Measurements from ENCODE around the gene NKAIN2.
"Not testable (repeated sequence)": the region's sequence is repeated elsewhere in the genome, so short reads cannot be mapped to it uniquely, and the experiment has no call there.

Gene NKAIN2

DNA sequence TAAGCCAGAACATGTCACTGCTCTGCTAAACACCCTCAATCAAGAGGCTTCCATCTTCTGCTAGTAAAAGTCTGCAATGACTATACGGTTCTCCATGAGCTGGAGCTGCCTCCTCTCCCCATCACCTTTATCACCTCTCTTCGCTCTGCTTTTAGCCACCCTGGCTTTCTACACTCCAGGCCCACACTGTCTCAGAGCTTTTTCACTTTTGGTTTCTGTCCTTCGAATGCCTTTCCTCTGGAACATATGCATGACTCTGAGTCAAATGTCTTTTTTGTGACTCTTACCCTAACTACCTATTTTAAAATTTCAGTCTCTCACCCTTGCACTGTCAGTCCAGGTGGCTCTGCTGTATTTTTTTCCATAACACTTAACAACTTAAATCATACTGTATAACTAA lies 633.1 kb downstream of the NKAIN2 start:
- DNase-seq (ENCODE audit: low read depth): no peak

DNA sequence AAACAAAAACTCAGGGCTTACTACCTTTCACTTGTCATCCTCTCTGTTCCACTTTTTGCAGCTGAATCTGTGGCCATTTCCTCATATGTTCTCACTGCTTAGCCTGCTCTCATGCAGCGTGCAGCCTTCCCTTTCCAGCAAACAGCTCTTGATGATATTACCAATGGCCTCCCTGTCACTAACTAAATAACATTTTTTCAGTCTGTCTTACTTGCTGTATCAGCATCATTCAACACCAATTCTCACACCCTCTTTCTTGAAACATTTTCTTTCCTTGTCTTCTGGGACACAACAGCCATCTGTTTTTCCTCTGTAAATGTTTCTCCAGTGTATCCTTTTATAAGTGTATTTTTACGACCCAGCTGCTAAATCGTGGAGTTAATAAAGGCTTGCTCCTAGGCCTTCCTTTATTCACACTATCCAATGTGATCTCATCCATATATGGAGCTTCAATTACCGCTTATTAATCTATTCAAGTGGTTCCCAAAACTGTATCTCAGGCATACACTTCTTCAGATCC lies 634.9 kb downstream of the NKAIN2 start:
- DNase-seq (ENCODE audit: low read depth): no peak

DNA sequence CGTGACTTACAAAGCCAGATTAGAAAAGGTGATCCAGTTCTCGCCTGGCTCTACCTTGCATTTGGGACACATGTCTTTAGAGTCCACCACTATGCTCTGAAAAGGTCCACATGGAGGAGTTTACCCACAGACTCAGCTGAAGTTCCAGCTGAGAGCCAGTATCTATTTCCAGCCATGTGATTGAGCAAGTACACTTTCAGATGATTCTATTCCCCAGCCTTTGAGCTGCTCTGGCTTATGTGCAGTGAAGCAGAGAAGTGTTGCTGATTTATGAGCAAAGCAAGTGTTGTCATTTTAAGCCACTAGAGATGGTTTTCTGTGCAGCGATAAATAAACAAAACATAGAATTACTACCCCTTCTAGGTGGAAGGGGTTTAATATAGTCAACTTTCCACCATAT lies 637.8 kb downstream of the NKAIN2 start:
- no peak for DNase-seq (ENCODE audit: low read depth)

DNA sequence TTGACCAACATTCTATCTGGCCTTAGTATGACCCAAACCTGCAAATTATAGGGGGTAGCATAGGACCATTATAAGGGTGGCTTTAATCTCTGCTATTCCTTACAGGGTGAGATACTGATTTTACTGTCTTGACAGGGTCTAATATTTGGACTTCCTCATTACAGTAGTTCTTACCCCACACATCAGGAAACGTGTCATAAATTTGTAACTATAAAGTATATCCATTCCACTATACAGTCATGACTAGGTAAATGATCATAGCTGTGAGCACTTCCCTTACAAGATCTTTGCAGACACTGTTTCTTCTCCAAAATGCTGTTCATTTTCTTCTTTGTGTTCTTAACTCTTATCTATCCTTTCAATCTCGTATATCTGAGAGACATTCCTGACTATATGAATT lies 639.9 kb downstream of the NKAIN2 start:
- DNase-seq (ENCODE audit: low read depth): no peak

DNA sequence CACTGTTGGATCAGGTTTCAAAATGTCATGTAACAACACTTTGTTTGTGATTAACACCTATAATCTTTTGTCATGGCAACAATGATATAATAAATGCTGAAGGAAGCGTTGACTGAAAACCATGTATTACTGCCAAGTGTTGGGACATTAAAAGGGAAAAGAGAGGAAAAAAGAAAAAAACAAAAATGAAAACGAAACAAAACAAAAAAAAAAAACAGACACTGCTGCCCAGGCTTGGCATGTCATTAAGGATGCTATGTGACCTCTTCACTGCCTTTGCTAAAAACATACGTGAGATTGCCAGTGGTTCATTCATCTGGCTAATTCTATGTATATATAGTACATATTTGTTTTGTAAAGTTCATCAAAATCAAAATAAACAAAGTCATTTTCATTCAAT lies 641.9 kb downstream of the NKAIN2 start:
- DNase-seq (ENCODE audit: low read depth): no peak

DNA sequence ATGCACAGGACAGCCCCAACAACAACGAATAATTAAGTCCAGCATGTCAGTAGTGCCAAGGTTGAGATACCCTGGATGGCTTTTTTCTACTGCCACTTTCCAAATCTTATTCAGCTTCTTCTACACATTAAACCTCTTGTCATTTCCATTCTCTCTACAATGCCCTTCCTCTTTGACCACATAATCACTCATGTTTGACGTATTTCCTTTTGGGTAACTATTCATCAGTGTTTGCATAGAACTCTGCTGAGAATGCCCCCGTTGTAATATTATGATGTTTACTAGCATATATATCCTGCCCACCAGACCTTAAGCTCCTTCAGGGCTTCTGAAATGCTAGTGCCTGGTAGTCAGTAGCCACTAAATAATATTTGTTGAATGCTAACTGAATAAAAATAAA lies 643.3 kb downstream of the NKAIN2 start:
- no peak for DNase-seq (ENCODE audit: low read depth)

DNA sequence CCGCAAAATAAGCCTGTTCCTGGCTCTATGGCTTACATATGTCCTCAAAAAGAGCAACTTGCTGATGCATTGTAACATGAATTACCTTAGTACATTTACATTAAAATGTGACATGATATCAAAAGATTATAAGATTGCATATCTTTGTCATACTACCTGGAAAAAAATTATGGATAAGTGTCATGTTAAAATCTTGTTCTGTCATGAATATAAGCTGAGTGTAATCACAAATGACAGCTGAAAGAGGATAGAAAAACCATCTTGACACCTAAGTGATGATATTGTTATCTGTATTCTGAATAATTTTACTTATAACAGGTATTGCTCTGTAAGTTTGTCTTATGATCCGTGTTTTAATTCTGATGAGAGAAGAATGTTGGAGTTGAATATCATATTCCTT lies 655.6 kb downstream of the NKAIN2 start:
- no peak for DNase-seq (ENCODE audit: low read depth)

DNA sequence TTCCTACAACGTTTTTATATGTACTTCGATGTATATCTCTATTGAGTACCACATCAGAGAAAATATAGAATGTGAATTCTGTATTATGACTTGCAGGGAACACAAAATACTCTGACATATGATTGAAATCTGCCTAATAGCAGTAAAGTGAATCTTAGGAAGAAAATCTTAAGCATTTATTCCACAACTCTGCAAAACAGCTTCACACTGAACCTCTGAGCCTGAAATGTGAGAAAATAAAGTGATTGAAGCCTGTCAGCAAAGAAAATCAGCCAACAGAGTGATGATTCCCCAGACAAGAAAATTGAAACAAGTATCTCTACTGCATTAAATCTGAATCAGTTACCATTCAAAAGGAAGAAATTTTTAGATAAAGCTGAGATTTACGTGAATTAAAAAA lies 659.1 kb downstream of the NKAIN2 start:
- no peak for DNase-seq (ENCODE audit: low read depth)

DNA sequence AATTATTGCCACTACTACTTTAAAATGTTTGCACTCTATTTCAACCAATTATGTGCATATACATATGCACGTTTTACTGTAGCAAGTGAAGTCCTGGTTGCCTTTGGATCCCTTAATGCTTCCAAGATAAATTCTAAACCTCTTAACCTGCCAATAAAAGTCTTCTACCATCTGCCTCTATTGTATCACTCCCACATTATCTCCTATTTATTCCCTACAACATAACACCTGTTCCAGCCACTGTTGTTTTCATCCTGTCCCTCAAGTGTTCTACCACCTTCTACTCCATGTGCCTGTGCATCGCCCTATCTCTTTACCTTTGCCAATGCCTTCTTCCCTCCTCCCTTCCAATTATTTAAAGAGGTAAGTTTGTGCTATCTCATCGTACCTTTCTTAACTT lies 659.6 kb downstream of the NKAIN2 start:
- no peak for DNase-seq (ENCODE audit: low read depth)

DNA sequence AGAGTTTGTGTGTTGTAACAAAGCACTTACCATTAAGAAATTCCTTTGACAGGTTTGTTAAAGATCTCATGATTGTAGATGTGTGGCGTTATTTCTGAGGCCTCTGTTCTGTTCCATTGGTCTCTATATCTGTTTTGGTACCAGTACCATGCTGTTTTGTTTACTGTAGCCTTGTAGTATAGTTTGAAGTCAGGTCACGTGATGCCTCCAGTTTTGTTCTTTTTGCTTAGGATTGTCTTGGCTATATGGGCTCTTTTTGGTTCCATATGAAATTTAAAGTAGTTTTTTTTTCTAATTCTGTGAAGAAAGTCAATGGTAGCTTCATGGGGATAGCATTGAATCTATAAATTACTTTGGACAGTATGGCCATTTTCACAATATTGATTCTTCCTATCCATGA lies 660.9 kb downstream of the NKAIN2 start:
- not testable (repeated sequence) for DNase-seq (ENCODE audit: low read depth)

DNA sequence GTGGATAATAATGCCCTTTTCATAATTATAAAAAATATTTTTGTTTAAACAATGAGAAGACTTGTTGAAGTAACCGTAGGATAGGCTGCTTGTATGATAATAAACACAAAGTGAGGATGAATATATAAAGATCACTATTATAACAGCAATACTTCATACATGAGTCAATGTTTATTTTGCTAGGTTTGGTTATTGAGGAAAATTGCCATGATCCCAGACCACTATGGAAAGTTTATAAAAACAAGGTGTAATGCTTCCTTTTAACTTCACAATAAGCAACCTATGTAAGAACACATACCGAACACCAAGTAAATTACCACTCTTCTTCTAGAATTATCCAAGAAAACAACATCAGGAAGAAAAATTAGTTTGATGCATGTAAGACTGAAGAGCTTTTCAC lies 663.3 kb downstream of the NKAIN2 start:
- DNase-seq (ENCODE audit: low read depth): no peak

DNA sequence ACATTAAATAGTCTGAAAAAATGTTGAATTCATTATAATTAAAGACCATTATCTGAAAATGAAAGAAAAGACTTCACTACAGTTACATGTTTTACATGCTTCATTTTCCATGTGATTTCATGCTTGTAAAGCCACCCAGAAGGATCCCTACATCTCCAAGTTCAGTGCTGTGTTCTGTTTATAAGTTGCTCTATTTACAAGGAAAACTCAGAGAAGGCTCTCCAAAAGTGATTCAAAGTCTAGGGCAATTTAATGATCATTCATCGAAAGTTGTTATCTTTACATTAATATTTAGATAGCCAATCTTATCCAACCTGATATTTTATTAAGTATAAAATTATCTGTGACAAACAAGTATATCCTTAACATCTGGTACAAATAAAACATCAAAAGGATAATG lies 663.7 kb downstream of the NKAIN2 start:
- no peak for DNase-seq (ENCODE audit: low read depth)

DNA sequence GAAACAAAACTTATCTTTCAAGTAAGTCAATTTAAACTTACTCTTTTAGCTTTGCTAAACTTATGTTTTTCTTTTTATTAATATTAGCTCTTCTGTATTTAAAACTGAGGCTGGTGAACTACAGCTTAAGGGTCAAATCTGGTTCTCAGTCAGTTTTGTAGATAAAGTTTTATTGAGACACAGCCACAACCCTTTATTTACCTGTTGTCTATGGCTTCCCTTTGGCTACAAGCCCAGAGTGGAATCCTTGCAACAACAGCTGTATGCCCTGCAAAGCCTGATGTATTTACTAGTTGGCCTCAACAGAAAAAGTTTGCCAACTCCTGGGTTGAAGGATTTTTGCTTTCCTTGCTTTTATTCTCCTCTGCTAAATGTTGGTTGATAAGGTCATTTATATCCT lies 667.1 kb downstream of the NKAIN2 start:
- DNase-seq (ENCODE audit: low read depth): no peak

DNA sequence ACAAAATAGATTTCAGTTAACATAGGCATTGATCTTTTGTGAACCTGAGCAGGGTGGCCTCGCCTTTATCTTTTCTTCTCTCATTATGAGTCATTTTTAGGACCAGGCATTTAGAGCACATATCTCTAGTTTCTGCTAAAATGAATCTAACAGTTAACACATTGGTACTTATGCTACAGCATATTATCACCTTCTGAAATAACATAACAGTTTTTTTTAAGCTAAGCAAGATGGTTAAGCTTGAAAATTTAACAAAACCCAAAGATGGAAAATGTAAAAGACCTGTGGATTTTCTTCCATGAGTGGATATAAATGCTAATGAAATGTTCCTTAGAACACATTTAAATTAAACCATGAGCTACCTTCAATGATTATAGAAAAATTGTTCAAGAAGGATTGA lies 671.5 kb downstream of the NKAIN2 start:
- no peak for DNase-seq (ENCODE audit: low read depth)

DNA sequence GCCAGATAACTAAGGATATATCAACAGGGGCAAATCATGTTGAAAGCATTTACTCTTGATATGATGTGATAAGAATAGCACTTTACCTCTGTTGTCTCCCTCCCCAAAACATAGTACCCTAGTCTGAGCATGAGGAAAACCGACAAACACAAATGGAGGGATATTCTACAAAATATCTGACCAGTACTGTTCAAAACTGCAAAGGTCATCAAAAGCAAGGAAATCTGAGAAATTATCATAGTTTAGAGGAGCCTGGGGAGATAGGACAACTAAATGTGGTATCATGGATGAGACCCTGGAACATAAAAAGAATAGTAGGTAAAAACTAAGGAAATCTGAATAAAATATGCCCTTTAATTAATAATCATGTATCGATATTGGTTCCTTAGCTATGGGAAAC lies 675.2 kb downstream of the NKAIN2 start:
- DNase-seq (ENCODE audit: low read depth): no peak

DNA sequence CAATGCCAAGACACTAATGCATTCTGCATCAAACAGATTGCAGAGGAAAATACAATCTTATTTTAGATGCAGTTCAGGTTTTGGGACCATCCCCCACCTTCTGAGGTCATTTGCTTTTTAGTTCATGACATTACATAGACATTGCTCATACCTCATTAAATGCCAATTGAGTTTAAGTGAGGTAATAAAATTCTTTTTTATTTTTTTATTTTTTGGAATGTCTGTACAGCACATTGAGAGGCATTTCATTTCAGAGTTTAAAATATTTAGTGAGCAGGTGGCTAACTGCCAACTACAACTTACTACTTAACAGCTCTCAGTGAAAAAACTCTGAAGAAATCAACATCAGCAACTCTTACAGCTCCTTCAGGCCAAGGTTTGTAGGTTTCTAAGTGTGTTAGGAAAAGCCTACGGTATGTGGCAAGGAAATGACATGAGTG lies 676.3 kb downstream of the NKAIN2 start:
- DNase-seq (ENCODE audit: low read depth): no peak

DNA sequence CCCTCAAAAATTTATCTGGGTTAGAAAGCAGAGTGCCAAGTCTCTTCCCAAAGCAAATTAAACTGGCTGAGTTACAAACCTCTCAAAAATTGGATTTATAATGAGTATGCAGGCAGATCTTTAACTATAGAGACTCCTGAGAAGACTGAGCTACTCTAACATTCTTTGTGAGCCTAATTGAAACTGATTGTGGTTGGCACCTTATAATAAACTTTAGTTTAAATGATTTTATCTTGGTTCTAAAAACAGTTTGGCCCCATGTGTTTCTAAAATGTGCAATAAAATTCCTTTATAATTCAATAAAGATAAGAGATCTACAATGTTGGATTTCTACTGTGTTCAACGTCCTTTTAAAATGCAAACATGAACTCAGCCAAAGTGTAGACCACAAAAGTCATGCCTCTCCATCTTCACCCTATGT lies 678.4 kb downstream of the NKAIN2 start:
- no peak for DNase-seq (ENCODE audit: low read depth)

DNA sequence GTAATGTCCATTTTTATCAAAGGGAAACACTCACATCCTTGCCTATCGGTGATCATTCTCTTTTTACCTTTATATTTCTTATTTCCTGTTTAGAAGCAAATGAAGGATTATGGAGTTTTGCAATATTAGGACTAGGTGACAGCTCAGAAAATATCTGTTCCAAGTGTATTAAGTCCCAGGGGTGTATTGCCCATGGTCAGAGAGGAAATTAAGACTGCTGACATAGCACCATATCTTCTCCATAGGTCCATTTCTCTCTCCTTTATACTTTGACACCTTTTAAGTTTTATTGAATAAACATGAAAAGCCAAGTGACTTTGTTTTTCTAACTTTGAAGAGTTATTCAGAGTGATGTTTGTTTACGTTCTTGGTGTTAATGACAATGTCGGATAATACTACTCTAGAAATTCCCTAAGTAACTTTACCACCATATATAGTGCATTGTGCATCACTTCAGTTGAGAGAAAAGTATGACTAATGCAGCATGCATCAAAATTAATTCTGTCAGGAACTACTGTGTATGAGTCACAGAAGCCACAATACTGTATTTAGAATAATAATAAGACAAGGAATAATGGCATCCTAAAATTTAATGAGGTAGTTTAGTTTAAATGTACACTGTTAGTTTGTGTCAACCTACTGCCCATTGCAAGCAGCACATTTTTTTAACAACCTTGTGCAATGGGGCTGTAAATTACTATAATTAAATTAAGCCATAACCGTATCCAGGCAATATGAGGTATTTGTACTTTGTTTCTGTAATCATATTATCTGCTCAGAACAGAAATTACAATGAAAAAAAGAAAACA lies 684.2 kb downstream of the NKAIN2 start:
- no peak for DNase-seq (ENCODE audit: low read depth)

DNA sequence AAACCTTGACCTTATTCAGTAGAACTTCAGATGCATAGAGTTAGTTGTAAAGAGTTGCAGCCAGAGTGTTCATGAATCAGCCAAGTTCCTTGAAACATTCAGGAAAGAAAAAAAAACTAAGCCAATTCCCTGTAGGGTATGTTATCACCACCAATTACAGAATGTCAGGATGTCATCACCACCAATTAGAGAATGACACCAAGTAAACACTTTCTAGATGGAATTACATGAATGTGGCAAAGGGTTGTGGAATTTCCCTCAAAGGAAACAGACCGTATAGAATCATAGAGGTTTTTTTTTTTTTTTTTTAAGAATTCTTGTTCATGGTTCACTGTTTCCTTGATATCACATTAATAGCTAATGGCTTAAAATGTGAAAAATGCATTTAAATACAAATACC lies 686.5 kb downstream of the NKAIN2 start:
- DNase-seq (ENCODE audit: low read depth): no peak

DNA sequence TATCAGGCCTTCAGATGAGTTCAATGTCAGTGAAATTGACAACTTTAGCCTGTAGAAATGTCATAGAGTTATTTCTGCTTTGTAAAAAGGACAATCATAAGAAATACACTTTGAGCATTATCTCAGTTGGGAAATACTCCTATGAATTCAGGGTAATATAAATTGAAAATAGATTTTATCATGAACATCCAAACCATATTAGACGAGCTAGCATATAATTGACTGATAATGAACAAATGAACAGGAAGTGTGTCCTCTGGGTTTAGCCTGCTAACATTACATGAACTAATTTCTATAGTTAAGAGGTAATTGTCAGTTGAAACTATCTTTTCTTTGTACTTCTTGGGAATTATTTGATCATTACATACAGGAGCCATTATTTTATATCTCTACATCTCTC lies 689.6 kb downstream of the NKAIN2 start:
- DNase-seq (ENCODE audit: low read depth): no peak

DNA sequence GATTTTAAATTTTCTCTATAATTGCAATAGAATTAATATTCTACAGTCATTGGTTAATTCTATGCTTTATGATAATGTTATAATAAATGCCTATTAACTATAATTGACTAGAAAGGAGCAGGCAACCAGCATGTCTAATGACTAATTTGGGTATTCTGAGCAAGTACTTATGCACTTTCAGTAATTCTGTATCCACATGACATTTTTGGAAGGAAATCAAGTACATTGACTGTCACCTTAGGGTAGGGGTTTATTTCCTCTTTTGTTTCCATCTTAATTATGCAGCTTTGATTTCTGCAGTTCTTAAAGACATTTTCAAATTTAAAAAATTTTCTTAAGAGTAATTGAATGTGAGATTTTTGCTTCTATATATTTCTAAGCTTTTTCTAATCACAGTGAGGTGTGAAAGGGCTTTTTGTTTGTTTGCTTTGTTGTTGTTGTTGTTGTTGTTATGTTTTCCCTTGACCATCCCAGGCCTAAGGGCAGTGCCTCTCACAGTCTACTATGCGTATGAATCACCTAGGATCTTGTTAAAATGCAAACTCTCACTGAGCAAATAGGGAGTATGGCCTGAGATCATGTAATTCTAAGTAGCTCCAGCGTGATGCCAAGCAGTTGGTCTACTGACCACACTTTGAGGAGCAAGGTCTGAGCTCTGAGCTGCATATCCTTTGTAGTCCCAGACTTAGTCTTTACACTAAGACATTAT lies 691.4 kb downstream of the NKAIN2 start:
- DNase-seq (ENCODE audit: low read depth): no peak

DNA sequence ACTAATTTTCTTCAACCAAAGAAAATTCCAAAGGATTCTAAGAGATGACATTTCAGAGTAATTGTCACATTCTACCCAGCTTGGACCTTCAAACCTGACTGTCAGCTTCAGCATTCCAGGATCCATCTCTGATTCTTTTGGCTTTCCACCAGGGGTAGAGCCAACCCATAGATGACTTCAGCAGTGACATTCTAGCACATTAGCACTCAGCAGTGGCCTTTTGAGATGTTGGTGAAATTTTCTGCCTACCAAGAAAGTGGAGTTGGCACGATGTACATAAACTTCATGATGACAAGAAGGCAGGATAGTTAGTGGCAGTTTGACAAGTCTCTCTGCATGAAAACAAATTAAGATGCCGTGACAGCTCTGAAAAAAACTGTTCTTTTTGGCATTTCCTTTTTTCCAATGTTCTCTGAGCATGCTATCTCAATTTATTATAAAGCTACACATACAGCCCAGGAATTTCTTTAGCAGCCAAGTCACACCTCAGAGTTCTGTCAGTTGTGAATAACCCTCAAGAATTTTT lies 692.1 kb downstream of the NKAIN2 start:
- DNase-seq (ENCODE audit: low read depth): no peak

DNA sequence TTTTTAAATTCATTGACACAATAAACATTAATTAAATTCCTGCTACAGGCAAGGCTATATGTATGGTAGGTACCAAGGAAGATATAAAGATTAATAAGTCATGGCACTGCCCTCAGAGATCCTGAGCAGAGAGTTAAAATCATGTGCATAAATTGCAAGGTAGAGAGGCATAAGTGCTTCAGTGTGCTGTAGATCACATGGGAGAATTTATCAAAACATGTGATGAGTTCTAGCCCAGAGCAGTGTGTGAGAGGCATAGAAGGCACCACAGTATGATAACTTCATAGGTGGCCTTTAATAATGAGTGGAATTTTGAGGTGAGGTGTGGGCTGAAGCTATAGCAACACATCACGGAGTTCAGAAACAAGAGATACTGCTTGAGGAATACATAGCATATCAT lies 692.7 kb downstream of the NKAIN2 start:
- DNase-seq (ENCODE audit: low read depth): no peak

Data from T follicular helper cell (primary cell).